Vein endothelial cell (primary cell): ENCODE measurements around the gene GPR135. TPM values are rescaled to one million over a fixed set of nuclear protein-coding genes. Genes with fewer than 3 reads are reported as not detected.

Source experiments
- total RNA-seq: library from RNA; depleted of rRNA; stranded (reverse); fragments of >200 nt; gene quantifications from 2 replicates; pipeline ENCODE4 v1.2.3, GENCODE V29; 2012

GPR135 gene
- total RNA-seq: 2.3 and 3.8 TPM in 2 replicates

GRCh38 chr14:59465316-59466135 is at the start of gene GPR135:
GPR135 (minus strand) TSS chr14:59465380; CDS start chr14:59465226, 154 bp downstream.

GRCh38 chr14:59483819-59484638 is 18.8 kb upstream of the GPR135 start, which contains the start of the genes JKAMP and L3HYPDH:
JKAMP (plus strand) TSS chr14:59484517; CDS start chr14:59484590, 73 bp downstream.
L3HYPDH (minus strand) TSS chr14:59484408; CDS start chr14:59484316, 92 bp downstream.

Other genes with a start within 250 kb of the GPR135 start
- 36.3 and 36.9 TPM in 2 replicates for gene L3HYPDH, start 19.0 kb upstream of the GPR135 start, total RNA-seq
- gene JKAMP, start 19.1 kb upstream of the GPR135 start, total RNA-seq: 74.8 and 110 TPM in 2 replicates
- not detected in 2 replicates for gene CCDC175, start 111.4 kb upstream of the GPR135 start, total RNA-seq